GM18505 (cell line): ENCODE results near the gene HOXC6.

Experiments used
- ATAC-seq: cut with Tn5 transposase; IDR thresholded peaks from one replicate; pipeline ENCODE4 v1.9.1; 2021; ENCODE audit not compliant: unreplicated experiment
- POLR2A ChIP-seq: IDR thresholded peaks from 4 replicates; pipeline ENCODE4 v1.6.1; 2011; ENCODE audit warnings: borderline replicate concordance; ENCODE audit not compliant: insufficient read depth, insufficient read length; ENCODE audit errors: extremely low read depth

HOXC6 gene

DNA sequence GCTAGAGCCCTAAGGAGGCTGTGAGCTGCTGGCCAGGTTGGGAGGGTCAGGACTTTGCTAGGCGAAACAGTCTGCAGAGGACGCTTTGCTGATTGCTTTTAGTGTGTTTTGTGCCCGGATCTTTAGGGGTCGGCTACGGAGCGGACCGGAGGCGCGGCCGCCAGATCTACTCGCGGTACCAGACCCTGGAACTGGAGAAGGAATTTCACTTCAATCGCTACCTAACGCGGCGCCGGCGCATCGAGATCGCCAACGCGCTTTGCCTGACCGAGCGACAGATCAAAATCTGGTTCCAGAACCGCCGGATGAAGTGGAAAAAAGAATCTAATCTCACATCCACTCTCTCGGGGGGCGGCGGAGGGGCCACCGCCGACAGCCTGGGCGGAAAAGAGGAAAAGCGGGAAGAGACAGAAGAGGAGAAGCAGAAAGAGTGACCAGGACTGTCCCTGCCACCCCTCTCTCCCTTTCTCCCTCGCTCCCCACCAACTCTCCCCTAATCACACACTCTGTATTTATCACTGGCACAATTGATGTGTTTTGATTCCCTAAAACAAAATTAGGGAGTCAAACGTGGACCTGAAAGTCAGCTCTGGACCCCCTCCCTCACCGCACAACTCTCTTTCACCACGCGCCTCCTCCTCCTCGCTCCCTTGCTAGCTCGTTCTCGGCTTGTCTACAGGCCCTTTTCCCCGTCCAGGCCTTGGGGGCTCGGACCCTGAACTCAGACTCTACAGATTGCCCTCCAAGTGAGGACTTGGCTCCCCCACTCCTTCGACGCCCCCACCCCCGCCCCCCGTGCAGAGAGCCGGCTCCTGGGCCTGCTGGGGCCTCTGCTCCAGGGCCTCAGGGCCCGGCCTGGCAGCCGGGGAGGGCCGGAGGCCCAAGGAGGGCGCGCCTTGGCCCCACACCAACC lies 1.5 kb downstream of the HOXC6 start:
- ATAC-seq, result no peak
- TF ChIP-seq POLR2A, result no peak

DNA sequence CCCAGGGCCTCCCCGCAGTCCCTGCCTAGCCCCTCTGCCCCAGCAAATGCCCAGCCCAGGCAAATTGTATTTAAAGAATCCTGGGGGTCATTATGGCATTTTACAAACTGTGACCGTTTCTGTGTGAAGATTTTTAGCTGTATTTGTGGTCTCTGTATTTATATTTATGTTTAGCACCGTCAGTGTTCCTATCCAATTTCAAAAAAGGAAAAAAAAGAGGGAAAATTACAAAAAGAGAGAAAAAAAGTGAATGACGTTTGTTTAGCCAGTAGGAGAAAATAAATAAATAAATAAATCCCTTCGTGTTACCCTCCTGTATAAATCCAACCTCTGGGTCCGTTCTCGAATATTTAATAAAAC lies 2.2 kb downstream of the HOXC6 start:
- ATAC-seq, result no peak
- no peak for TF ChIP-seq POLR2A

DNA sequence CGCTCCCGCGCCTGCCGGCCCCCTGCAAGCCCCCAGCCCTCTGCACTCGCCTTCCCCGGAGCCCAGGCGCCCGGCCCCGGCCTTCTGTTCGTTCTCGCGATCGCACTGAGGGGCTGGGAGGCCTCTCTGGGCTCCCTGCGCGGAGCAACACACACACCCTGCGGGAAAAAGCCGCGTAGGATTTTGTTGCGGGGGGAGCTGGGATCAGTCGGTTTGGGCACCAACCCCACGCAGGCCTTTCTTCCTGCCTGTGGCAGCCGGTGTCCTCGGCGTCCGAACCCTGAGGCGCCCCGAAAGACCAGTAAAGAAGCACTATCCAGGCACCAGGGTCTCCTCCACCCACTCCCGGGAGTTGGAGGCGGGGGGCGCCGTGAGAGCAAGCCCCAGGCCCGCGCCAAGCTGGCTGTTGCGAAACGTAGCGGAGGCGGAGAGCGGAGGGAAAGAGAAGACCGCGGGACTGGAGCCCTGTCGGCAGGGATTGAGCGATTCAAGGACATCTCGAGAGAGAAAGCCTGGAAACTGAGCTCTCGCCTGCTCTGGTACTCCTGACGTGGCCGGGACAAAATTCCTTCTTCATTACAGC lies 2.7 kb downstream of the HOXC6 start:
- no peak for TF ChIP-seq POLR2A
- ATAC-seq, result no peak

DNA sequence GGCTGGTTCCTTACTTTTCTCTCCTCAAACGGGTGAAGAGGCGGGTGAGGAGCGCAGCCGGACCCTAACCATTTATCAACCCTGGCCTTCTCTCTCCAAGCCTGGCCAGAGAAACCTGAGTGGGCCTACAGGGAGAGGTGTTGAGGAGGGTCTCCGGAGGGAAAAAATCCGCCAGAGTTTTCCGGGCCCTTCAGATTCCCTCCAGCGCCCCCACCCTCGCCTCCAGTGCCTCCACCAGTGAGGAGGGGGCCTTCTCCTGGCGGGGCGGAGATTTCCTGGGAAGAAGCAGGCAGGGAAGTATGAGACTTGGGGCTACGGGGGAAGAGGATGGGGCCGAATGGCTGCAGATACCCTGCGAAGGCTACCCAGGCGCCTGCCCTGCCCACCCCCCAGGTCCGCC lies 3.2 kb downstream of the HOXC6 start:
- no peak for TF ChIP-seq POLR2A
- no peak for ATAC-seq

DNA sequence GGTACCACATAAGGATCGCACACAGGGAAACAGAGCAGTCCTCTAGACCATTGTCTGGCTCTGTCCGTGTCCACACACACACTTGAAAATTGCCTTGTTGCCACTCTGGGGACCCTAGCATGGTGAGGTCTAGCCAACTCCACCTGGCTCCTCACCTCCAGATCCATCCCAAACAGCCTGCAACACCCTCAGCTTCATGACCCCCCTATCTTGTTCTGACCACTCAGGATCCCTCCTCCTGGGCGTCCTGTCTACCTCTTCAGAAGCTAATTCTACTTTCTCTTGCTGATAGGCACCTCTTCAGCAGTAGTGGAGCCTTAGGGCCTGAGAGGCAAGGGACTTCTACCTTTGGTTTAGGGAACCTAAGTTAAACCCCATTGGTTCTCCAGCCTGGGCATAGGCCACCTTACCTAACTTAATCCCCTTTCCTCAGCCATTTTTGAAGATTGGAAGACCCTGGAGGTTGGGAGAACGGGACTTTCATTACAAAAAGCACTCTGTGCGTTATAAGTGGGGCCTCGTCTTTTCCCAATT lies 3.9 kb downstream of the HOXC6 start:
- ATAC-seq, result no peak
- no peak for TF ChIP-seq POLR2A

DNA sequence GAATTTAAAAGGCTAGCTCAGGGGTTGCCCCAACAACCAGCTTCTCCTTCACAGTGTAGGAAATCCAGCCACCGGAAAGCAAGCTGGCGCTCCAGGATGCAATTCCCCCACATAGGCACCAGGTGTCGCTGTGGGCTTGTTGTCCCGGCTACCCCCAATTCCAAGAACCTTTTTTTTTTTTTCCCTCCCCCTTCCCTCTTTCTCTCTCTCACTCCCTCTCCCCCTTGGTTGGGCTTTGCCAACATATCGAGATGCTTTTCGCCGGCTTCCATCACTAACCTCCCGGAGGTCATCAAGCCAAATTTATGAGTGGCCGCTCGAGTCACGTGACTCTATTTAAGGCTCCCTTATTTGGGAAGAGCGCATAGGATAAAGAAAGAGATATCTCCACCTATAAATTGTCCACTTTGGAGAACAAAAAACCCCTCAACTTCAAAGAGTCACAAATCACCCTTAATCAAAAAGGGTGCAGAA lies 4.4 kb downstream of the HOXC6 start, which contains the start of gene HOXC5:
HOXC5 (plus strand) TSS at position 424 of the 474 bp plus-strand sequence. CDS start 73 bp downstream, outside the sequence.
- no peak for ATAC-seq
- TF ChIP-seq POLR2A, result no peak

DNA sequence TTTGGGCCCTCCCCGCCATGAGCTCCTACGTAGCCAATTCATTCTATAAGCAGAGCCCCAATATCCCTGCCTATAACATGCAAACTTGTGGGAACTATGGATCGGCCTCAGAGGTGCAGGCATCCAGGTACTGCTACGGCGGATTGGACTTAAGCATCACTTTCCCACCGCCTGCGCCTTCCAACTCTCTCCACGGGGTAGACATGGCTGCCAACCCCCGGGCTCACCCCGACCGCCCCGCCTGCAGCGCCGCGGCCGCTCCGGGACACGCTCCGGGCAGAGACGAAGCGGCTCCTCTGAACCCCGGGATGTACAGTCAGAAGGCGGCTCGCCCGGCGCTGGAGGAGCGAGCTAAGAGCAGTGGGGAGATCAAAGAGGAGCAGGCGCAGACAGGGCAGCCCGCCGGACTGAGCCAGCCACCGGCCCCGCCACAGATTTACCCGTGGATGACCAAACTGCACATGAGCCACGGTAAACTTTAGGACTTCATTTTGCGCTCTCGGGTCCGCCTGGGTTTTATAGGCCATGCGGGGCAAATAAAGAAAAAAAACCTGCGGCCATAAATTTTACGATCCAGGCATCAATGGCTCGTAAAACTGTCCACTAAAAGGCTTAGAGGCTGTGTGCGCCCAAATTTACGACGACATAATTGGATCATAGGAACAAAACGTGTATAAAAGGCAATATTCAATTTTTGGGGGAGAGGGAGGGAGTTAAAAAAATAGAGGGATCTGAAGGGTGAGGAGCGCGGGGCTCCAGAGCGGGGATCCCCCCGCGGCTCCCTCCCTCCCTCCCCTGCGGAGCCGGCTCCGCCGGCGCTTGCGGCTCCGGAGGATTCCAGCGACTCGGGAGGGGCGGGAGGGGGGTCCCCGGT lies 5.1 kb downstream of the HOXC6 start:
- TF ChIP-seq POLR2A, result no peak
- ATAC-seq, result no peak

DNA sequence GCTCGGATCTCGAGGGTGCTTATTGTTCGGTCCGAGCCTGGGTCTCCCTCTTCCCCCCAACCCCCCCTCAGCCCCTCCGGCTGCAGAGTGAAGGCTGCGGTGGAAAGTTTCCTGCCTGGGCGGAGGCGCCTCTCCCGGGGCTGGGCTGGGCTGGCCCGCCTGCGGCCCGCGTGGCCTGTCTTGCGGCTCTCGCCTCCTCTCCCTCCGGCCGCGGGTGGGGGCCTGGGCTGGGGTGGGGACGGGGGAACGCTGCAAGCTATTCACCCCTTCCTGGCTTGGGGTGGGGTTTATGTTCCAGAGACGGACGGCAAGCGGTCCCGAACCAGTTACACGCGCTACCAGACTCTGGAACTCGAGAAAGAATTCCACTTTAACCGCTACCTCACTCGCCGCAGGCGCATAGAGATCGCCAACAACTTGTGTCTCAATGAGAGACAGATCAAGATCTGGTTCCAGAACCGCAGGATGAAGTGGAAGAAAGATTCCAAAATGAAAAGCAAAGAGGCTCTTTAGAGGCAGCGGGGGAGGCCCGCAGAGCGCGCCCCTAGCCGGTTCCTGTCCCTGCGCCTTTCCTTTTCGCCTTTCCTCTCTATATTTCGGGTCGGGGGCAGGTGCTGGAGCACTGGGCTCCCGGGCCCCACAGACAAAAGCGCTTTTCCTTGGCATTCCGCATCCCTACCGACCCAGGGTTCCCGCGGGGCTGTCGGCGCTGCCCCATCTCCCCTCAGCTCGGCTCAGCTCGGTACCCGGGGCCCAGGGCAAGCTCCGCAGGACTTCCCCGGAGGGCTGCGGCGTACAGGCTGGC lies 5.9 kb downstream of the HOXC6 start:
- ATAC-seq, result no peak
- TF ChIP-seq POLR2A, result no peak

DNA sequence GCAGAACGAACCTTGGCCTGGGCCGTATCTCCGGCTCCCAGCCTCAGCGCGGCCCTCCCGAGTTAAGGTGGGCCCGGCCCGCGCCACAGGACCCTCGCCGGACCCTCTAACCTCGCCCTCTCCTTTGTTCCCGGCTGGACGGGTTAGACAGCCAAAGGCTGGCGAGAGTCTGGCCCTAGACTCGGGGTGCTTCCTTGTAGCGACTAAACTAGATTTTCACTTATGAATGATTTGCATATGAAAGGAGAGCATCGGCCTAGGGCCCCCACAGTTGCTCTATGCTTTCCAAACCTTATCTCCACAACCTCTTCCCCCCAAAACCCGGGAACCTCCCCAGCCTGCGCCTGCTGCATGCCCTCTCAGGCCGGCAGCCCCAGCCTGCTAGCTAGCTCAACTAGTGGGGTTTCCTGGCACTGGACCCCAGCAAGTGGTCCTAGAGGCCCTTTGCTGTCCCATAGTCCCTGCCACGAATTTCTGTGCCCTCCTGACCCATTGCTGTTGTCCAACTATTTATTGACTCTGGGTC lies 6.6 kb downstream of the HOXC6 start:
- TF ChIP-seq POLR2A, result no peak
- no peak for ATAC-seq

DNA sequence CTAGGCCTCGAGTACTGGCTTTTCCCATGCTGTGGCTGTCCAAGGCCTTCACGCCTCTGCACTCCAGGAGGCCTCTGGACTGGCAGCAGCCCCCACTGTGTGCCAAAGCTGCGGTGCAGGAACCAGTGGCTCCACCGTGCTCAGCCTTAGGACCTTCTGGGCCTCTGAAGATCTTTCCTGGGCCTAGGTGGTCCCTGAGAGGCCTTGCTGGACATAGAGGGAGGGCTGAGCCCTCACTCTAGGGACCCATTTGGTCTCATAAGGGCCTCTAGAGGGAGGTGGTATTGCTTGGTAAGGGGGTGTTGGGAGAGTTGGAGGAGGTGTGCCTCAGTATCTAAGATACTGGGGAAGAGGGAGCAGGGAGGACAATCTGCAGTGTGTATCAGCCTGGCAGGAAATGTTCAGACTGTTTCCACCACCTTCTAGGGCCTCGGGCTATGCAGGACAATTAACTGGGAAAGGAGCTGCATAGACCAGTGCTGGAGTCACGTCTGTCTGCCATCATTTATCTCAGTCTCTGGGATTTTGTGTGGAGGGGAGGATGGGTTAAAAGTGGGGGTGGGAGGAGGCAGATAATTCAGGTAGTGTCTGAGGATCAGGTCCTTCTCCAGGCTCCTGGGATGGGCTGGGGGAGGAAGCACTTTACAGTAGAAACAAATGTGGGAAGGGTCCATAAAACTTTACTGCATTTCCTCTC lies 7.5 kb downstream of the HOXC6 start:
- no peak for TF ChIP-seq POLR2A
- ATAC-seq, result no peak

DNA sequence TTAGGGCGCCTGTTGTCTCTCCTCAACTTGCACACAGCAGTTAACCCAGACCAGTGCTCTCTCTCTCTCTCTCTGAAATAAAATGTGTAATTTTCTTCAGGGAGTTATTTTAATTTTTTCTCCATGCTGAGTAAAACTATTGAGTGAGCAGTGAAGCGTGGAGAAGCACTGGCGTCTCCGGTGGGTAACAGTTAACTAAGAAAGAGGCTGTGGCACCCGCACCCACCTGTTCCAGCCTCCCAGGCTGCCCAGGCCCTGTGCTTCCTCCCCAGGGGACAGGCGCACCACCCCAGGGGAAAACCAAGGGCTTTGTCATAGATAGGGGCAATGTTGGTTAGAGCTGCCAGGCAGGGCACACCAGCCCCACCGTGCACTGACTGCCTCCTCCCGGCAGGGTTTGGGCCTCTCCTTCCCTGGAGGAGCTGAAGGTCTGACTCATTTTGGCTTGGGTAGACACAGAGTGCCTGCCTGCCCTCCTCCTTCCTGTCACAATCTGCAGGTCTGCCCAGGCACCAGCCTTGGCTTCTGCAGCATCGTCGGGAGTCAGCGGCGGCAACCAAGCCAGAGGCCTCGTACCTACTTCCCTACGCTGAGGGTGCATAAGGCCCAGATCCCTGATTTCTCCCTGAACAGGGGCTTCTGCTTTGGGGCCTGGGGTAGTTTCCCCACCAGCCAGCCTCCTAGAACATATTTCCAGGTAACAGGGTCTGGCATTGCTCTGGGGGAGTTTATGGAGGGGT lies 8.6 kb downstream of the HOXC6 start:
- ATAC-seq, result no peak
- TF ChIP-seq POLR2A, result no peak
